Bone marrow (tissue), 2 donors: ENCODE results near the gene BCAN.
"Not testable (repeated sequence)": the region's sequence is repeated elsewhere in the genome, so short reads cannot be mapped to it uniquely, and the experiment has no call there.

ENCODE experiments used
- DNase-seq, 2 donors: peaks; one replicate each; lab custom pipeline; 2025; lab: John Stamatoyannopoulos, UW

The BCAN gene

GRCh38 chr1:156641761-156642264, at the start of gene BCAN:
Gene BCAN, plus strand, starts transcription at chr1:156642117. Its CDS starts 3,938 bp downstream, at chr1:156646055.
- no peak for DNase-seq

GRCh38 chr1:156592158-156592909, 49.6 kb upstream of the BCAN start:
- no peak for DNase-seq

- DNase-seq: no peak
Observed at GRCh38 chr1:156592910-156593660, 48.8 kb upstream of the BCAN start.

- no peak for DNase-seq
Observed at GRCh38 chr1:156593661-156593989, 48.3 kb upstream of the BCAN start.

- no peak for DNase-seq
Observed at GRCh38 chr1:156594190-156594589, 47.7 kb upstream of the BCAN start.

- no peak for DNase-seq
Observed at GRCh38 chr1:156595016-156595415, 46.9 kb upstream of the BCAN start.

GRCh38 chr1:156596426-156596825, 45.5 kb upstream of the BCAN start:
- no peak for DNase-seq

GRCh38 chr1:156598125-156598524, 43.8 kb upstream of the BCAN start:
- DNase-seq: no peak

- no peak for DNase-seq
Observed at GRCh38 chr1:156598731-156599432, 43.0 kb upstream of the BCAN start.

GRCh38 chr1:156599811-156600210, 42.1 kb upstream of the BCAN start:
- DNase-seq: peak in 1 of 2 donors; percentile 52

GRCh38 chr1:156600733-156601121, 41.2 kb upstream of the BCAN start:
- no peak for DNase-seq

GRCh38 chr1:156601122-156601830, 40.6 kb upstream of the BCAN start, which contains the start of gene GPATCH4:
Gene GPATCH4, minus strand, starts transcription at chr1:156601479.
- DNase-seq: peak; percentile 31 to 38

- DNase-seq: no peak
Observed at GRCh38 chr1:156601892-156602291, 40.0 kb upstream of the BCAN start.

GRCh38 chr1:156602557-156602993, 39.3 kb upstream of the BCAN start:
- no peak for DNase-seq

- not testable (repeated sequence) for DNase-seq
Observed at GRCh38 chr1:156607344-156607743, 34.6 kb upstream of the BCAN start.

GRCh38 chr1:156608036-156608674, 33.8 kb upstream of the BCAN start:
- DNase-seq: peak in 1 of 2 donors; percentile 85

GRCh38 chr1:156608981-156609380, 32.9 kb upstream of the BCAN start:
- DNase-seq: no peak

- DNase-seq: not testable (repeated sequence)
Observed at GRCh38 chr1:156610072-156610471, 31.8 kb upstream of the BCAN start.

- DNase-seq: no peak
Observed at GRCh38 chr1:156612666-156613065, 29.3 kb upstream of the BCAN start.

- DNase-seq: no peak
Observed at GRCh38 chr1:156615946-156616345, 26.0 kb upstream of the BCAN start.

- DNase-seq: no peak
Observed at GRCh38 chr1:156616463-156616862, 25.5 kb upstream of the BCAN start.
